NCI-H1048 (cell line): ENCODE data around the gene NBPF15.
"Not testable (repeated sequence)": the region's sequence is repeated elsewhere in the genome, so short reads cannot be mapped to it uniquely, and the experiment has no call there.

Source experiments
- DNase-seq: peaks from one replicate; lab custom pipeline; 2025; lab: John Stamatoyannopoulos, UW

The NBPF15 gene, protein sequence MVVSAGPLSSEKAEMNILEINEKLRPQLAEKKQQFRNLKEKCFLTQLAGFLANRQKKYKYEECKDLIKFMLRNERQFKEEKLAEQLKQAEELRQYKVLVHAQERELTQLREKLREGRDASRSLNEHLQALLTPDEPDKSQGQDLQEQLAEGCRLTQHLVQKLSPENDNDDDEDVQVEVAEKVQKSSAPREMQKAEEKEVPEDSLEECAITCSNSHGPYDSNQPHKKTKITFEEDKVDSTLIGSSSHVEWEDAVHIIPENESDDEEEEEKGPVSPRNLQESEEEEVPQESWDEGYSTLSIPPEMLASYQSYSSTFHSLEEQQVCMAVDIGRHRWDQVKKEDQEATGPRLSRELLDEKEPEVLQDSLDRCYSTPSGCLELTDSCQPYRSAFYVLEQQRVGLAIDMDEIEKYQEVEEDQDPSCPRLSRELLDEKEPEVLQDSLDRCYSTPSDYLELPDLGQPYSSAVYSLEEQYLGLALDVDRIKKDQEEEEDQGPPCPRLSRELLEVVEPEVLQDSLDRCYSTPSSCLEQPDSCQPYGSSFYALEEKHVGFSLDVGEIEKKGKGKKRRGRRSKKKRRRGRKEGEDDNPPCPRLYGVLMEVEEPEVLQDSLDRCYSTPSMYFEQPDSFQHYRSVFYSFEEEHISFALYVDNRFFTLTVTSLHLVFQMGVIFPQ

DNA sequence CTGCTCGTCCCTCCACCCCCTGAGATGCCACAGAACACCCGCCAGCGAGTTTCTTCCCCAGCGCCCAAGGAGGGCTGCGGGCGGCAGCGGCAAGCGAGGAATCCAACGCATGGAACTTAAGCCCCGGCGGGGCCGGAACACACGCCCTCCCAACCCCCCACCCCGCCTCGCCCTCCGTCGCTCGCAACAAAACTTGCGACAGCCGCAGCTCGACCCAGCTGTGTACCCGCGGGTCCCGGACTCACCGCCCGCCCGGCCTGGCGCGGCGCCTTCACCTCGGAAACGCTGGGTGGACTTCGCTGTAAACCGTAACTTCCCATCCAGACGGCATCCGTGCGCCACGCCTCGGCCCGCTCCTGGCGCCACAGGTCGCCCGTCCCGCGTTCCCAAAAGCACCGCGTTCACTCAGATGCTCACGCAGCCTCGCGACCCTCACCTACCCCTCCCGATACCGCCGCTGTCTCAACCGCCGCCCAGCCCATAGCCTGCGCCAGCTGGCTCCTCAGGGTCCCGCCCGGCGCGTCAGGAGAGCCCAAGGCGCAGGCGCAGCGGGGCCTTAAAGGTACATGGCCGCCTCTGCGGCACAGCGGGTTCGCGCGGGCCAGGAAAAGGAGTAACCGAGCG lies at the start of gene NBPF15:
TSS of gene NBPF15 (minus strand) at position 534 of the 624 bp plus-strand sequence. CDS start 21,666 bp downstream, outside the sequence.
- DNase-seq: not testable (repeated sequence)

- not testable (repeated sequence) for DNase-seq
Observed at GRCh38 chr1:144496429-144496828, 35.0 kb upstream of the NBPF15 start.

GRCh38 chr1:144494130-144494529 lies 32.7 kb upstream of the NBPF15 start:
- DNase-seq: not testable (repeated sequence)

DNA sequence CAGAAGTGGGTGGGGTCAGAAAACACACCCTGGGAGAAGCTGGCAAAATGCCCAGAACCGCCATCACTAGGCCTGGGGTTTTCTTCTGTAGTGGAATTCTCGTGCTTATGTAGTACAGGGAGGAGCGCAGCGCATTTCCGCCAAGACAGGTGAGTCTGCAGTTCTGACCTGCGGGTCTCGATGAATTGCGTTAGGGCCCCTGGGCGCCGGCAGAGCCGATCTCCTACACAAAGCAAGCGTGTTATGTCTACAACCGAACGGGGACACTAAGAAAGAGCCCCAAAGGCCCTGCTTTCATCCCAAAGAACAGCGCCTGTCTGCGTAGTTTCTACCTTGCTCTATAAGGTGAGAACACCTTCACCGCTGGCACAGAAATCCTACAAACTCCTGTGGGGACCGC lies 28.9 kb upstream of the NBPF15 start:
- DNase-seq: not testable (repeated sequence)

DNA sequence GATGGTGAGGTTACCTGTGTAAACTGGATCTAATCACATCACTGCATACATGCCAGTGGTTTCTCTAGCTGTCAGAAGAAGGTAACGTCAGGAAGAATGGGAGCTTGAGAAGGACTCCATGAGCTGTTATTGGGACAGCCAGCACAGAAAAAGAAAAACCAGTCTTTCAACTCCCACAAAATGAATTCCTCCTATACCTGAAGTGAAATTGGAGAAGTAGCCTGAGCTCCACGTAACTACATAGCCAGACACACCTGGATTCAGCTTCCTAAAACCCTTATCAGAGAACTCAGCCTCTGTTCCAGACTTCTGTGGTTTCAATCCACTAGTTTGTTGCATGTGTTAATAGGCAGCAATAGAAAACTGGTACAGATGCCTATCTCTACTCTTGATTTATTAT lies 25.5 kb upstream of the NBPF15 start:
- not testable (repeated sequence) for DNase-seq

GRCh38 chr1:144485048-144485993 lies 23.9 kb upstream of the NBPF15 start:
- not testable (repeated sequence) for DNase-seq

DNA sequence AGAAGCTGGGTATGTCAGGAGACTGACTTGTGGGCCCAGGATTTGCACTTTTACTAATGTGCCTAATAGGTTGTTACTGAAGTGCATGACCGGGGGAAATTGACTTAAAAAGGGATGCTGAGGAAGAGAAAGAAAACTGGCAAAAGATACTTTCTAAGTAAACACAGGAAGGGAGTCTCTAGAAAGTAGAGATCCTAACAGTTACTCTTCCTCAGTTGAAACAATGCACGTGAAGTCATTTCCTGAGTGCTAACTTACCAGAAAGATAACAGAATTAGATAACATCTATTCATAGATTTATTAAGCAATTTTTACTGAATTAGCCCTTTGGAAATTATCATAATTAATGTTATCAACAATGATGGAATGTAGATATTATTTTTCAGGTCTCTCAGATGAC lies 12.4 kb upstream of the NBPF15 start:
- not testable (repeated sequence) for DNase-seq

DNA sequence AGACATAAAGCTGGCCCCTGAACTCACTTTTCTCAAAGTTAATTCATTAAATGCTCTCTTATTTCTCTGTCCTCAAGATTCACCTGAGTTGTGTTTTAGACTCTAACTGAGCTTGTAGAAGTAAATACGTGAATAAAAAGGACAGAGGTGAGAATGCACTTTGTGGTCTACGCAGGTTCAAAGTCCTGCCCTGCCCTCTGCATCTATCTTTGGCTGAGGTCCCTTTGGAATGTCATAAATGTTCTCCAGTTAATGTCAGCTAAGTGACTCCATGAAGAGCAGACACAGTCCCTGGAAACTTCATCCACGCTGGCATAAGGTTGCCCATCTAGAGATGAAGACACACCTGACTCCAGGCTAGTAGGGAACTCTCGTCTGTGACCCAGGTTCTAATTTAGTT lies 10.0 kb upstream of the NBPF15 start:
- not testable (repeated sequence) for DNase-seq

DNA sequence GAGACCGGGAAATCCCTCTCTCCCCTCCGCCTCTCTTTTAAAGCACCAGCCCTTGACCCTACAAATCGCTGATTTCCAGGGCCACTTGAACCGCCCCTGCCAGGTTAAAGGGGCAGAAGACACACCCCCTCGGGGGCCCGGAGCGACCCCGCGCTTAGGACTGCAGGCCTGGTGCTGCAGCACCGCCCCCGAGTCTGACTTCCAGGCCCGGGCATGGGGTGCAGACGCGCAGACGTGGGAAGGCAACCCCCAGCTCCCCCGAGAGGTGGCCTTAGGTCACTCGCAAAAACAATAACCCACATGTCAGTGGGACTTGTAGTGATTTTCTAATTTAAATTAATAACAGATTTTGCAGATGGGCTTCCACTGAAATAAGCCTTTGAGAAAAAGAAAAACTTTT lies 309 bp upstream of the NBPF15 start:
- not testable (repeated sequence) for DNase-seq

DNA sequence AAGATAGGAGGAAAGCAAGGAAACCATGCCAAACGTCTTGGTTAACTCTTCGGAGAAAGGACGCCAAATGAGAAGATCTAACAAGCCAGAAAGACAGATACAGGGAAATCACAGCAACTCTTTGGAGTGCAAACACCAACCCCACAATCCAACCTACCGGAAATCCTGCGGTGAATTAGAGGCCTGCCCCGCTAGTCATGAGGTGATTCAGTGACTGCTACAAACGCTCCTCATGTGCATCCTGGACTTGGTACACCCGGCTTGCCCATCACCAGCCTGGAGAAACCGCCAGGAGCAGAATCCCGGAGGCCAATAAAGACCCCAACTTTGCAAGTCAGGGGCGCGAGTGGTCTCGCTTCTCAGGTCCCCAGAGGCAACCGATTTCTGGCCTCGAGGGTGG lies 783 bp downstream of the NBPF15 start:
- DNase-seq: not testable (repeated sequence)

DNA sequence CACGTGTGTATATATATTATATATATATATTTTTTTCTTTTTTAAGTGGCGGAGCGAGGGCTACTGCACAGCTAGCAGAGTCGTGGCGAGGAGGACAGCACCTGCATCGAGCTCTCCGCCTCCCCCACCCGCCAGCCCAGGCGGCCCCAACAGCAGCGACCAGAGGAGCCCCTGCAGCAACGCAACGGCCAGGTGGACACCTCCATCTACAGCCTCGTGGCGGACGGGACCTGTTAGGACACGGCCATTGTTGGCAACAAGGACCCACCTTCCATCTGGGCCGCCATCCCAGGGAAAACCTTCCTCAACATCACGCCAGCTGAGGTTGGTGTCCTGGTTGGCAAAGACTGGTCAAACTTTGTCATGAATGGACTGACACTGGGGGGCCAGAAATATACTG lies 19.1 kb downstream of the NBPF15 start:
- not testable (repeated sequence) for DNase-seq

- not testable (repeated sequence) for DNase-seq
Observed at GRCh38 chr1:144439737-144440136, 21.7 kb downstream of the NBPF15 start.

DNA sequence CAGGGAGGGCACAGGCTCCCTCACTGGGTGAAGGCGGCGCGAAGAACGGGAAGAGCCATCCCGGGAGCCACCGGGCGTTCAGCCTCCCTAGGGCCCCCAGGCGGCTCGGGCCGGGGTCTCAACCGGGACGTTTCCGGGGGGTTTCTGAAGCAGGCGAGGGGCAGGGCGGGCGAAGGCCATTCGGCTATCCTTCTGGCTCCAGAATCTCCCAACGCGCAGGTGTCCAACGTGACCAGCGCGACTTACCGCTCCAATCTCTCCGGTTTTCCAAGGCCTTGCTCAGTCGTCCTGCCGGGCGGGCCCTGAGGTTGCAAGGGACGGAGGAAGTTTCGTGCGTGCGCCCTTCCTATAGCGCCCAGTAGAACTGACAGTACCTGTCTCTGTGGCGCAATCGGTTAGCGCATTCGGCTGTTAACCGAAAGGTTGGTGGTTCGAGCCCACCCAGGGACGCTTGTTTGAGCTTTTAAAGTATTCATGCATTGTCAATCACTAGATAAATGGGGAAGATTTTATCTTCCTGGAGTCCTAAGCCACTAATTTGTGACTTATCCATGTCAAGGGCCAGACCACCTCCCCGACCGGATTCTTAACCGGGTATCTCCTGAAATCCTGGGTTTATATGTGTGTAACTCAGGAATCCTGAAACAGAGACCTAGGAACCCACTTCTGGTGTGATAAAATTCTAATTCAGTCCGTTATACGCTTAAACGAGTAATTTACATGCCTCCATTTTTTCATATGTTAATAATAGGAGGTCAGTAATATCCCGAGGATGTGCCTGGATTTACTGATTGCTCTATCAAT lies 42.4 kb downstream of the NBPF15 start:
- DNase-seq: not testable (repeated sequence)

GRCh38 chr1:144413404-144414118 lies 47.9 kb downstream of the NBPF15 start:
- DNase-seq: not testable (repeated sequence)

DNA sequence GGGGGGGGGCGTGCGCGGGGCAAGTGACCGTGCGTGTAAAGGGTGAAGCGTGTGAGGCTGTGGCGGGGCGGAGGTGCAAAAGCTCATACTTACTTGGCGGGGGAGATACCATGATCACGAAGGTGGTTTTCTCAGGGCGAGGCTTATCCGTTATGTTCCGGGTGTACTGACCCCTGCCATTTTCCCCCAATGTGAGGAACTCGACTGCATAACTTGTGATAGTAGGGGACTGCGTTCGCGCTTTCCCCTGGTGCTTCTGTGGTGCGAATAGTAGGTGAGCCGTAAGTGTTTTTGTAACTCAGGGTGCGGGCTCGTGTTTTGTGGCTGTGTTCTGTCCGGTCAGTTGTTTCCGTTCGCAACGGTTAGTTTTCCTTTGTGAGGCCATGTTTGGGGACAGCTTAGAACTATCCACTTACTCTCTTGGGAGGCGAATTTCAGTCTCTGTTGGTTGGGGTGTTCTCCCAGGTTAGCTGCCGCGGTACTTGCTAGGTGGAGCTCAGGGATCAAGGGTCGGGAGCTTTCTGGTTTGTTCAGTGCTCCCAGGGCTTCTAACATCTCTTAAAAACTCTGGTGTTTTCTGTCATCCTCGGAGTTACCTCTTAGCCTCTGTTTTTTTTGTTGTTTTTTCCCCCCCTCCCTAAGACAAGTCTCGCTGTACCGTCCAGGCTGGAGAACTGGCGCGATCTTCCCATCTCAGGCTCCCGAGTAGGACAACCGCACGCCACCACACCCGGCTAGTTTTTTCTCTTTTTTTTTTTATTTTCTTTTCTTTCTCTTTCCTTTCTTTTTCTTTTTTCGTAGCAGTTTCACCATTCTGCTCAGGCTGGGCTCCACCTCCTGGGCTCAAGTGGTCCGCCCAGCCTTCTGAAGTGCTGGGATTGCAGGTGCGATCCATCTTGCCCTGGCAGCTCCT lies 48.7 kb downstream of the NBPF15 start:
- DNase-seq: not testable (repeated sequence)

- not testable (repeated sequence) for DNase-seq
Observed at GRCh38 chr1:144412068-144412471, 49.4 kb downstream of the NBPF15 start.

DNA sequence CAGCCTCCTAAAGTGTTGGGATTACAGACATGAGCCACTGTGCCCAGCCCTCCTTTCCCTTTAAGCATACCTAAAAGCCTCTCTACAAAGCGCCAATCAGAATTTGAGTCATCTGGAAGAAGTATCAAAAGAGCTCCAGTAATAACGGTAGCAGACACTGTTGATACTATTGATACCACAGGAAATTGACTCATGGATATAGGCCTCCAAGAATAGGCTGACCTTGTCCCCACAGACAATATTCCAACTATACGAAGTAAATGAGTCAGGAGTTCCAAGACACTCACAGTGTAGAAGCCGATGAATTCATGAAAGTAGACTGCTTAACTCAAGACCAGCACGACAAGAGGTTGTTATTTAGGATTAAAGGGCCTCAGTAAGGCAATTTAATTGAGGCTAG lies 58.7 kb downstream of the NBPF15 start:
- not testable (repeated sequence) for DNase-seq

GRCh38 chr1:144371651-144372050 lies 89.8 kb downstream of the NBPF15 start:
- not testable (repeated sequence) for DNase-seq
